ENCODE data around the gene PRSS48.
"Not testable (repeated sequence)": the region's sequence is repeated elsewhere in the genome, so short reads cannot be mapped to it uniquely, and the experiment has no call there.

Gene PRSS48

DNA sequence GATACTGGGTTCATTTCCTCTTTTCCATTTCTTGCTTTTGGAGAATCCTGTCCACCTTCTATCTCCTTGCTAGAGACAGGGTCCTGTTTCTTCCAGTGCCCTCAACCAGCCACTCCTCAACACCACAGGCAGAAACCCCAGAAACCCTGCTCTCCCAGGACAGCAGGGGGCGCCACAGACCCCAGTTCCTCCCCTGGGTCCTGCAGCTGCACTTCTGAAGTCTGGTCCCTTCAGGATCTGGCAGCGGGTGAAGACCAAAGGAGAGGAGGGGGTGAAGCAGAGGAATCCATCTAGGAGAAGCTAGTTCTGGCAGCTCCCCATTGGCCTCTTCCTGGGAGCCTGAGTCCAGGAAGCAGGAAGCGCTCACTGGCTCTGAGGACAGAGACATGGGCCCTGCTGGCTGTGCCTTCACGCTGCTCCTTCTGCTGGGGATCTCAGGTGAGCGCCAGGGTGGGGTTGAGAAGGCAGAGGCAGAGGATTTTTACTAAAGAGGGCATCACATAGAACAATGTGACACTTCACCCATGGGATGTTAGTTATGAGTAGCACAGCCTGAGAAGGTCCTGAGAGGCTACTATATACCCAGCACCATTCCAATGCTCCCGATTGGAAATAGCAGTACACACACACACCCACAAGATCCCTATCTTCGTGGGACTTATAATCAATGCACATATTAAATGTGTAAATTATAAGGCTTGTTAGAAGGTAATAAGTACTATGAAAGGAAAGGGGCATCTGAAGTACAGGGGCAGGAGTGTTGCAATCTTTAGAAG is at the start of gene PRSS48:
PRSS48 (plus strand) TSS at position 375 of the 776 bp plus-strand sequence; CDS start at position 387, 12 bp downstream.
- in situ Hi-C loops (cut with HindIII; ENCODE audit: low pct_unique_long_range_greater_than_20kb, low sequenced_read_pairs) = no loop called here
- peak; percentile 12 to 56 for DNase-seq (ENCODE audit: low read depth in 1 of 2, low spot score in 1 of 2)
- no peak for TF ChIP-seq JUND (IDR thresholded peaks at IDR 0.05; ENCODE audit: low read depth)

- in situ Hi-C loops (cut with HindIII; ENCODE audit: low pct_unique_long_range_greater_than_20kb, low sequenced_read_pairs) = no loop called here
- DNase-seq (ENCODE audit: low read depth in 1 of 2, low spot score in 1 of 2) = no peak
- TF ChIP-seq JUND (IDR thresholded peaks at IDR 0.05; ENCODE audit: low read depth) = no peak
Observed at GRCh38 chr4:151227172-151227571, 49.8 kb upstream of the PRSS48 start.

GRCh38 chr4:151227731-151228130 is 49.2 kb upstream of the PRSS48 start:
- TF ChIP-seq JUND (IDR thresholded peaks at IDR 0.05; ENCODE audit: low read depth) = no peak
- in situ Hi-C loops (cut with HindIII; ENCODE audit: low pct_unique_long_range_greater_than_20kb, low sequenced_read_pairs) = no loop called here
- DNase-seq (ENCODE audit: low read depth in 1 of 2, low spot score in 1 of 2) = peak in 1 of 2 experiments; percentile 5

- in situ Hi-C loops (cut with HindIII; ENCODE audit: low pct_unique_long_range_greater_than_20kb, low sequenced_read_pairs) = no loop called here
- no peak for DNase-seq (ENCODE audit: low read depth in 1 of 2, low spot score in 1 of 2)
- TF ChIP-seq JUND (IDR thresholded peaks at IDR 0.05; ENCODE audit: low read depth) = no peak
Observed at GRCh38 chr4:151228189-151229119, 48.5 kb upstream of the PRSS48 start.

GRCh38 chr4:151231915-151232595 is 44.9 kb upstream of the PRSS48 start:
- no peak for TF ChIP-seq JUND (IDR thresholded peaks at IDR 0.05; ENCODE audit: low read depth)
- no peak for DNase-seq (ENCODE audit: low read depth in 1 of 2, low spot score in 1 of 2)
- in situ Hi-C loops (cut with HindIII; ENCODE audit: low pct_unique_long_range_greater_than_20kb, low sequenced_read_pairs) = no loop called here

GRCh38 chr4:151233600-151233999 is 43.4 kb upstream of the PRSS48 start:
- DNase-seq (ENCODE audit: low read depth in 1 of 2, low spot score in 1 of 2) = no peak
- no peak for TF ChIP-seq JUND (IDR thresholded peaks at IDR 0.05; ENCODE audit: low read depth)
- in situ Hi-C loops (cut with HindIII; ENCODE audit: low pct_unique_long_range_greater_than_20kb, low sequenced_read_pairs) = no loop called here

GRCh38 chr4:151235373-151235772 is 41.6 kb upstream of the PRSS48 start:
- DNase-seq (ENCODE audit: low read depth in 1 of 2, low spot score in 1 of 2); in situ Hi-C loops (cut with HindIII; ENCODE audit: low pct_unique_long_range_greater_than_20kb, low sequenced_read_pairs): not testable (repeated sequence)

DNA sequence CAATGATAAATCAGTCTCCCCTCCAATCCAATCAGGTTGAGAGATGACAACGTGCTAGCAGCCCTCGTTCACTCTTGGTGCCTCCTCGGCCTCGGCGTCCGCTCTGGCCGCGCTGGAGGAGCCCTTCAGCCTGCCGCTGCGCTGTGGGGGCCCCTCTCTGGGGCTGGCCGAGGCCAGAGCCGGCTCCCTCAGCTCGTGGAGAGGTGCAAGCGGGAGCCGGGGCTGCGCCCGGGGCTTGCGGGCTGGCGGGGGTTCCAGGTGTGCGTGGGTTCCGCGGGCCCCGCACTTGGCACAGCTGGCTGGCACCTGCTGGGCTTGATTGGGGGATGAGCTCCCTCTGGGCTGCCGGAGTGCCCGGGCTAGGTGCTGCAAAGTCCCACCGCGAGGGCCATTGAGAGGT is 40.9 kb upstream of the PRSS48 start:
- no peak for DNase-seq (ENCODE audit: low read depth in 1 of 2, low spot score in 1 of 2)
- in situ Hi-C loops (cut with HindIII; ENCODE audit: low pct_unique_long_range_greater_than_20kb, low sequenced_read_pairs) = no loop called here
- TF ChIP-seq JUND (IDR thresholded peaks at IDR 0.05; ENCODE audit: low read depth) = no peak

GRCh38 chr4:151238477-151238876 is 38.5 kb upstream of the PRSS48 start:
- no peak for DNase-seq (ENCODE audit: low read depth in 1 of 2, low spot score in 1 of 2)
- in situ Hi-C loops (cut with HindIII; ENCODE audit: low pct_unique_long_range_greater_than_20kb, low sequenced_read_pairs) = no loop called here
- TF ChIP-seq JUND (IDR thresholded peaks at IDR 0.05; ENCODE audit: low read depth) = no peak

- no peak for TF ChIP-seq JUND (IDR thresholded peaks at IDR 0.05; ENCODE audit: low read depth)
- in situ Hi-C loops (cut with HindIII; ENCODE audit: low pct_unique_long_range_greater_than_20kb, low sequenced_read_pairs) = no loop called here
- no peak for DNase-seq (ENCODE audit: low read depth in 1 of 2, low spot score in 1 of 2)
Observed at GRCh38 chr4:151239608-151240007, 37.4 kb upstream of the PRSS48 start.

DNA sequence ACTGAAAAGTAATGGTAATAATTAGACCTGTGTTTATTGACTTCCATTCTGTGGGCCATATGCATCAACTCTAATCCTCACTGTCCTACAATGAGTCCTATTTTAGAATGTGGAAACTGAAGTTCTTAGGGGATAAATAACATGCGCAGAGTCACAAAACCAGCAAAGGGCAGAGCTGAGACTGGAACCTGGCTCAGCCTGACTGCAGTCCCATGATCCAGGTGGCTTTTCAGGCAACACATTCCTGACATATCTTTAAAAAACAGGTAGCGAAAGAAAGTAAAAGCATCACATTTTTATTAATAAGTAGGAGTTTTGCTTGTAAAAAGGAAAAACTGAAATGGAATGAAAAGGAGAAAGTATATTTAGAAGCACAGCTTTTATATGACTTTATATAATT is 34.7 kb upstream of the PRSS48 start:
- DNase-seq (ENCODE audit: low read depth in 1 of 2, low spot score in 1 of 2) = no peak
- in situ Hi-C loops (cut with HindIII; ENCODE audit: low pct_unique_long_range_greater_than_20kb, low sequenced_read_pairs) = no loop called here
- TF ChIP-seq JUND (IDR thresholded peaks at IDR 0.05; ENCODE audit: low read depth) = no peak

DNA sequence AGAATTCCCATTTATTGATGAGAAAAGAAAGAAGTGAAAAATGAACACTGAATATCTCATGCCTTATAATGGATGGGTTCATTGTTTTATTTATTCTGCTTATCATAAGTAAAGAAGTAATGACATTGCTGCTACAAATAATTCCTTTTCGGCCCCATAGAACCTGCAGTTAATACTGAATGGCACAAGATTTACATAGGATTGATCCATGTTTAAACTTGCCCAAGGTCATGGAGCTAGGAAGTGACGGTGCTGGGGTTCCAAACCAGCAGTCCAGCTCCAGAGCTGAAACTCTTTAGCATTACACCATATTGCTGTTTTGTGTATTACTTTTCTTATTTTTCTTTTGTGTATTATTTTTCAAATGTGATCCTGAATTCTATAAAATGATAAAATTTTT is 30.2 kb upstream of the PRSS48 start:
- DNase-seq (ENCODE audit: low read depth in 1 of 2, low spot score in 1 of 2) = no peak
- TF ChIP-seq JUND (IDR thresholded peaks at IDR 0.05; ENCODE audit: low read depth) = no peak
- in situ Hi-C loops (cut with HindIII; ENCODE audit: low pct_unique_long_range_greater_than_20kb, low sequenced_read_pairs) = no loop called here

Measured in T47D (cell line).